NCI-H2107 (cell line): ENCODE results near the gene PHACTR2.
"Not testable (repeated sequence)": the region's sequence is repeated elsewhere in the genome, so short reads cannot be mapped to it uniquely, and the experiment has no call there.

Experiments
- DNase-seq: peaks from one replicate; lab custom pipeline; 2025; lab: John Stamatoyannopoulos, UW

The PHACTR2 gene

GRCh38 chr6:143698759-143699429 lies 21.1 kb downstream of the PHACTR2 start:
- no peak for DNase-seq

- DNase-seq, result no peak
Observed at GRCh38 chr6:143699430-143699825, 21.7 kb downstream of the PHACTR2 start.

- no peak for DNase-seq
Observed at GRCh38 chr6:143700684-143701348, 23.1 kb downstream of the PHACTR2 start.

- DNase-seq, result no peak
Observed at GRCh38 chr6:143701349-143702234, 23.8 kb downstream of the PHACTR2 start.

GRCh38 chr6:143705569-143705968 lies 27.8 kb downstream of the PHACTR2 start:
- no peak for DNase-seq

GRCh38 chr6:143707697-143708096 lies 29.9 kb downstream of the PHACTR2 start:
- no peak for DNase-seq

- no peak for DNase-seq
Observed at GRCh38 chr6:143708889-143709288, 31.1 kb downstream of the PHACTR2 start.

GRCh38 chr6:143711714-143712113 lies 33.9 kb downstream of the PHACTR2 start:
- no peak for DNase-seq

- no peak for DNase-seq
Observed at GRCh38 chr6:143718472-143718871, 40.7 kb downstream of the PHACTR2 start.

GRCh38 chr6:143721642-143722041 lies 43.9 kb downstream of the PHACTR2 start:
- DNase-seq, result no peak

- DNase-seq, result no peak
Observed at GRCh38 chr6:143724876-143725275, 47.1 kb downstream of the PHACTR2 start.

- no peak for DNase-seq
Observed at GRCh38 chr6:143726015-143726647, 48.4 kb downstream of the PHACTR2 start.

- no peak for DNase-seq
Observed at GRCh38 chr6:143727035-143727434, 49.3 kb downstream of the PHACTR2 start.

- no peak for DNase-seq
Observed at GRCh38 chr6:143731789-143732188, 54.0 kb downstream of the PHACTR2 start.

- no peak for DNase-seq
Observed at GRCh38 chr6:143732536-143732935, 54.8 kb downstream of the PHACTR2 start.

GRCh38 chr6:143733510-143733909 lies 55.7 kb downstream of the PHACTR2 start:
- no peak for DNase-seq

- no peak for DNase-seq
Observed at GRCh38 chr6:143734641-143735063, 56.9 kb downstream of the PHACTR2 start.

- DNase-seq, result not testable (repeated sequence)
Observed at GRCh38 chr6:143738072-143738690, 60.4 kb downstream of the PHACTR2 start.

GRCh38 chr6:143739341-143739851 lies 61.6 kb downstream of the PHACTR2 start:
- DNase-seq, result no peak

- DNase-seq, result no peak
Observed at GRCh38 chr6:143740213-143740612, 62.4 kb downstream of the PHACTR2 start.

GRCh38 chr6:143741480-143741879 lies 63.7 kb downstream of the PHACTR2 start:
- DNase-seq, result no peak
